ENCODE data around the gene SYNDIG1.

Gene SYNDIG1

GRCh38 chr20:24643731-24644626 is 174.6 kb downstream of the SYNDIG1 start:
- no peaks in the 10 kb centered on the region for H3K9me3 Mint-ChIP-seq
- no peaks in the 10 kb centered on the region for H3K4me1 Mint-ChIP-seq (ENCODE audit: low read depth)
- no peak overlapping the region for H3K27ac Mint-ChIP-seq
- H3K36me3 Mint-ChIP-seq (ENCODE audit: low read depth): no peaks in the 10 kb centered on the region
- no peak overlapping the region for H3K4me3 Mint-ChIP-seq
- no peaks in the 10 kb centered on the region for H3K27me3 Mint-ChIP-seq (ENCODE audit: low read depth)

- Mint-ChIP-seq H3K27me3 (ENCODE audit: low read depth) (no peaks in the 10 kb centered on the region), H3K27ac (no peak overlapping the region), H3K9me3 (no peaks in the 10 kb centered on the region), H3K4me3 (no peak overlapping the region), H3K36me3 (ENCODE audit: low read depth) (no peaks in the 10 kb centered on the region), H3K4me1 (ENCODE audit: low read depth) (no peaks in the 10 kb centered on the region)
Measured at GRCh38 chr20:24646321-24646720, 176.9 kb downstream of the SYNDIG1 start.

GRCh38 chr20:24647713-24648112 is 178.3 kb downstream of the SYNDIG1 start:
- Mint-ChIP-seq H3K27ac (no peak overlapping the region), H3K9me3 (no peaks in the 10 kb centered on the region), H3K27me3 (ENCODE audit: low read depth) (no peaks in the 10 kb centered on the region), H3K4me3 (no peak overlapping the region), H3K4me1 (ENCODE audit: low read depth) (no peaks in the 10 kb centered on the region), H3K36me3 (ENCODE audit: low read depth) (no peaks in the 10 kb centered on the region)

- H3K27me3 Mint-ChIP-seq (ENCODE audit: low read depth): no peaks in the 10 kb centered on the region
- no peak overlapping the region for H3K4me3 Mint-ChIP-seq
- no peaks in the 10 kb centered on the region for H3K9me3 Mint-ChIP-seq
- no peaks in the 10 kb centered on the region for H3K4me1 Mint-ChIP-seq (ENCODE audit: low read depth)
- no peak overlapping the region for H3K27ac Mint-ChIP-seq
- H3K36me3 Mint-ChIP-seq (ENCODE audit: low read depth): no peaks in the 10 kb centered on the region
Measured at GRCh38 chr20:24648481-24648880, 179.1 kb downstream of the SYNDIG1 start.

- no peaks in the 10 kb centered on the region for H3K9me3 Mint-ChIP-seq
- H3K27ac Mint-ChIP-seq: no peak overlapping the region
- no peaks in the 10 kb centered on the region for H3K36me3 Mint-ChIP-seq (ENCODE audit: low read depth)
- no peaks in the 10 kb centered on the region for H3K27me3 Mint-ChIP-seq (ENCODE audit: low read depth)
- H3K4me3 Mint-ChIP-seq: no peak overlapping the region
- no peaks in the 10 kb centered on the region for H3K4me1 Mint-ChIP-seq (ENCODE audit: low read depth)
Measured at GRCh38 chr20:24648919-24649318, 179.5 kb downstream of the SYNDIG1 start.

- Mint-ChIP-seq H3K27me3 (ENCODE audit: low read depth) (no peaks in the 10 kb centered on the region), H3K4me3 (no peak overlapping the region), H3K4me1 (ENCODE audit: low read depth) (no peaks in the 10 kb centered on the region), H3K9me3 (no peaks in the 10 kb centered on the region), H3K27ac (no peak overlapping the region), H3K36me3 (ENCODE audit: low read depth) (no peaks in the 10 kb centered on the region)
Measured at GRCh38 chr20:24649787-24650490, 180.5 kb downstream of the SYNDIG1 start.

GRCh38 chr20:24651171-24651975 is 181.9 kb downstream of the SYNDIG1 start:
- no peak overlapping the region for H3K27ac Mint-ChIP-seq
- H3K9me3 Mint-ChIP-seq: no peaks in the 10 kb centered on the region
- H3K36me3 Mint-ChIP-seq (ENCODE audit: low read depth): no peaks in the 10 kb centered on the region
- H3K27me3 Mint-ChIP-seq (ENCODE audit: low read depth): no peaks in the 10 kb centered on the region
- no peak overlapping the region for H3K4me3 Mint-ChIP-seq
- H3K4me1 Mint-ChIP-seq (ENCODE audit: low read depth): no peaks in the 10 kb centered on the region

DNA sequence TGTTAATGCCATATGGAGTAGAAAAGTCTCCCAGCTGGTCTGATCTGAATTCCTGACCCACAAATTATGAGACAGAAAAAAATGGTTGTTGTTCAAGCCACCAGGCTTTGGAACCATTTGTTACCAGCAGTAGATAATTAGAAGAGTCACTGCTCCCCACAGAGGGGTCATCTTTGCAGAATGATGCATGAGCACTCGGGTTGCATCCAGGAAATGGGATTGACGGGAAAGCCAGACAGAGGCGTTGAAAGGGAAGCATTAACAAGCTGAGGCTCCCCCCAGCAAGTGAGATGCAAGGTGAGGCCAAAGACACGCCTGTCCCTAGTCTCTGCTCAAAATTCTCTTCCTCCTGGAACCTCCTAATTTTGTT is 182.5 kb downstream of the SYNDIG1 start:
- no peak overlapping the region for H3K4me3 Mint-ChIP-seq
- H3K4me1 Mint-ChIP-seq (ENCODE audit: low read depth): no peaks in the 10 kb centered on the region
- H3K27ac Mint-ChIP-seq: no peak overlapping the region
- no peaks in the 10 kb centered on the region for H3K27me3 Mint-ChIP-seq (ENCODE audit: low read depth)
- no peaks in the 10 kb centered on the region for H3K9me3 Mint-ChIP-seq
- no peaks in the 10 kb centered on the region for H3K36me3 Mint-ChIP-seq (ENCODE audit: low read depth)

DNA sequence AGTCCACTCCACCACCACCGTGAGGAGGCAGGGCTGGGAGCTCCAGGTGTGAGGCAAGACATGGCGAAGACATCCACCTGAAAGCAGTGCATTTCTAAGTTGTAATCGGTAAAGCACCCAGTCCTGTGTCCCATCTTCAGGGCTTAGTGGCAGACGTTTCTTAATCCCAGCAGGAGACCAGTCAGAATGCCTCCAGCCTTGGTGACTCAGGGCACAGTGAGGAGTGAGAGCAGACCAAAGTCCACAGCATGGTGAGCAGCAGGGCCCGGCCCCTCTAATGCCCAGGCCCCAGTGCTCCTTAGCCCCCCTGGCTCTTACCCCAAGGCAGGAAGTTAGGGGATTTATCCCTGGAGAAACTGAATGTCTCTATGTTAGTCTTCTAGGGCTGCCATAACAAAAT is 183.9 kb downstream of the SYNDIG1 start:
- Mint-ChIP-seq H3K27ac (no peak overlapping the region), H3K27me3 (ENCODE audit: low read depth) (no peaks in the 10 kb centered on the region), H3K4me1 (ENCODE audit: low read depth) (no peaks in the 10 kb centered on the region), H3K36me3 (ENCODE audit: low read depth) (no peaks in the 10 kb centered on the region), H3K9me3 (no peaks in the 10 kb centered on the region), H3K4me3 (no peak overlapping the region)

GRCh38 chr20:24654425-24654824 is 185.0 kb downstream of the SYNDIG1 start:
- Mint-ChIP-seq H3K27me3 (ENCODE audit: low read depth) (no peaks in the 10 kb centered on the region), H3K27ac (no peak overlapping the region)

GRCh38 chr20:24656391-24656790 is 187.0 kb downstream of the SYNDIG1 start:
- Mint-ChIP-seq H3K27ac (no peak overlapping the region), H3K36me3 (ENCODE audit: low read depth) (no peaks in the 10 kb centered on the region), H3K4me1 (ENCODE audit: low read depth) (no peaks in the 10 kb centered on the region), H3K4me3 (no peak overlapping the region), H3K27me3 (ENCODE audit: low read depth) (no peaks in the 10 kb centered on the region), H3K9me3 (no peaks in the 10 kb centered on the region)

More at GRCh38 chr20:24654425-24654824, 185.0 kb downstream of the SYNDIG1 start:
- H3K4me3 Mint-ChIP-seq: no peak overlapping the region
- H3K4me1 Mint-ChIP-seq (ENCODE audit: low read depth): no peaks in the 10 kb centered on the region
- no peaks in the 10 kb centered on the region for H3K36me3 Mint-ChIP-seq (ENCODE audit: low read depth)
- no peaks in the 10 kb centered on the region for H3K9me3 Mint-ChIP-seq

- no peaks in the 10 kb centered on the region for H3K36me3 Mint-ChIP-seq (ENCODE audit: low read depth)
- no peaks in the 10 kb centered on the region for H3K27me3 Mint-ChIP-seq (ENCODE audit: low read depth)
- no peak overlapping the region for H3K4me3 Mint-ChIP-seq
- H3K9me3 Mint-ChIP-seq: no peaks in the 10 kb centered on the region
- H3K4me1 Mint-ChIP-seq (ENCODE audit: low read depth): no peaks in the 10 kb centered on the region
- H3K27ac Mint-ChIP-seq: no peak overlapping the region
Measured at GRCh38 chr20:24657196-24657595, 187.8 kb downstream of the SYNDIG1 start.

- H3K4me3 Mint-ChIP-seq: no peak overlapping the region
- H3K27me3 Mint-ChIP-seq (ENCODE audit: low read depth): no peaks in the 10 kb centered on the region
- no peaks in the 10 kb centered on the region for H3K9me3 Mint-ChIP-seq
- H3K4me1 Mint-ChIP-seq (ENCODE audit: low read depth): no peaks in the 10 kb centered on the region
- no peak overlapping the region for H3K27ac Mint-ChIP-seq
- H3K36me3 Mint-ChIP-seq (ENCODE audit: low read depth): no peaks in the 10 kb centered on the region
Measured at GRCh38 chr20:24657878-24658620, 188.6 kb downstream of the SYNDIG1 start.
